Parathyroid adenoma (tissue), 2 donors: Measurements from ENCODE around the gene PDE9A.

ENCODE experiments used
- H2AFZ ChIP-seq: fragments of 300-600 bp; sonication (generic); one replicate; pipeline ENCODE4 v1.7.0; 2017; ENCODE audit warnings: antibody characterized with exemption, mild to moderate bottlenecking
- H3K27ac ChIP-seq: fragments of 300-600 bp; sonication (generic); one replicate; pipeline ENCODE4 v1.7.0; 2017
- H3K27me3 ChIP-seq: fragments of 300-600 bp; sonication (generic); one replicate; pipeline ENCODE4 v1.7.0; 2017; ENCODE audit warnings: low read length; ENCODE audit not compliant: control insufficient read depth, insufficient read depth
- H3K36me3 ChIP-seq: fragments of 300-600 bp; sonication (generic); one replicate; pipeline ENCODE4 v1.7.0; 2017; ENCODE audit warnings: low read length; ENCODE audit not compliant: control insufficient read depth, insufficient read depth
- H3K4me1 ChIP-seq: fragments of 300-600 bp; sonication (generic); one replicate; pipeline ENCODE4 v1.7.0; 2017; ENCODE audit warnings: control low read depth
- H3K4me2 ChIP-seq: fragments of 300-600 bp; sonication (generic); one replicate; pipeline ENCODE4 v1.7.0; 2017; ENCODE audit warnings: low read length
- H3K4me3 ChIP-seq: fragments of 300-600 bp; sonication (generic); one replicate; pipeline ENCODE4 v1.7.0; 2017; ENCODE audit warnings: low read depth, low read length
- H3K79me2 ChIP-seq: fragments of 300-600 bp; sonication (generic); one replicate; pipeline ENCODE4 v1.7.0; 2017; ENCODE audit warnings: control low read depth
- H3K9ac ChIP-seq: fragments of 300-600 bp; sonication (generic); one replicate; pipeline ENCODE4 v1.7.0; 2017; ENCODE audit warnings: mild to moderate bottlenecking
- H3K9me3 ChIP-seq: fragments of 300-600 bp; sonication (generic); one replicate; pipeline ENCODE4 v1.7.0; 2017; ENCODE audit warnings: low read length; ENCODE audit not compliant: control insufficient read depth
- CTCF ChIP-seq: fragments of 300-600 bp; sonication (generic); IDR thresholded peaks from one replicate; pipeline ENCODE4 v1.7.0; 2017; ENCODE audit warnings: antibody characterized with exemption, mild to moderate bottlenecking
- donor health status: primary hyperparathyroidism.

The PDE9A gene

GRCh38 chr21:42669041-42669440, 15.6 kb downstream of the PDE9A start:
- H3K27me3 ChIP-seq, result no peaks in the 10 kb centered on the region
- no peaks in the 10 kb centered on the region for H3K79me2 ChIP-seq
- no peaks in the 10 kb centered on the region for H3K4me1 ChIP-seq
- TF ChIP-seq CTCF, result no peak
- H2AFZ ChIP-seq, result no peak overlapping the region
- H3K9me3 ChIP-seq, result no peaks in the 10 kb centered on the region
- no peak overlapping the region for H3K9ac ChIP-seq
- no peak overlapping the region for H3K4me3 ChIP-seq
- no peak overlapping the region for H3K27ac ChIP-seq
- H3K36me3 ChIP-seq, result no peaks in the 10 kb centered on the region
- no peak overlapping the region for H3K4me2 ChIP-seq

- Histone ChIP-seq H2AFZ (no peak overlapping the region), H3K4me1 (no peaks in the 10 kb centered on the region), H3K36me3 (no peaks in the 10 kb centered on the region), H3K4me3 (no peak overlapping the region), H3K27ac (no peak overlapping the region), H3K27me3 (no peaks in the 10 kb centered on the region), H3K79me2 (no peaks in the 10 kb centered on the region), H3K9me3 (no peaks in the 10 kb centered on the region), H3K9ac (no peak overlapping the region), H3K4me2 (no peak overlapping the region)
- no peak for TF ChIP-seq CTCF
Observed at GRCh38 chr21:42670058-42670880, 16.8 kb downstream of the PDE9A start.

- no peaks in the 10 kb centered on the region for H3K4me1 ChIP-seq
- no peak overlapping the region for H3K9ac ChIP-seq
- no peak overlapping the region for H3K4me2 ChIP-seq
- no peaks in the 10 kb centered on the region for H3K27me3 ChIP-seq
- no peaks in the 10 kb centered on the region for H3K36me3 ChIP-seq
- TF ChIP-seq CTCF, result no peak
- no peaks in the 10 kb centered on the region for H3K79me2 ChIP-seq
- no peaks in the 10 kb centered on the region for H3K9me3 ChIP-seq
- H3K4me3 ChIP-seq, result no peak overlapping the region
- no peak overlapping the region for H3K27ac ChIP-seq
- no peak overlapping the region for H2AFZ ChIP-seq
Observed at GRCh38 chr21:42670884-42671283, 17.5 kb downstream of the PDE9A start.

GRCh38 chr21:42671778-42672593, 18.6 kb downstream of the PDE9A start:
- Histone ChIP-seq H3K9me3 (no peaks in the 10 kb centered on the region), H3K4me1 (no peaks in the 10 kb centered on the region), H3K4me3 (no peak overlapping the region), H2AFZ (no peak overlapping the region), H3K27me3 (no peaks in the 10 kb centered on the region), H3K79me2 (no peaks in the 10 kb centered on the region), H3K9ac (no peak overlapping the region), H3K4me2 (no peak overlapping the region), H3K27ac (no peak overlapping the region), H3K36me3 (no peaks in the 10 kb centered on the region)
- TF ChIP-seq CTCF, result no peak
